Skeletal muscle tissue (tissue), 4 donors: ENCODE results near the gene DLG2. TPM values are rescaled to one million over a fixed set of nuclear protein-coding genes. Genes with fewer than 3 reads are reported as not detected.
"Not testable (repeated sequence)": the region's sequence is repeated elsewhere in the genome, so short reads cannot be mapped to it uniquely, and the experiment has no call there.

ENCODE experiments used
- H3K27ac ChIP-seq: one replicate; pipeline ENCODE4 v1.7.0; 2013; ENCODE audit warnings: mild to moderate bottlenecking, low read depth, low read length, inconsistent platforms
- H3K27me3 ChIP-seq, 3 donors: one replicate each; pipeline ENCODE4 v1.7.0; 2013; ENCODE audit warnings: low read length in 3 of 3; ENCODE audit not compliant: control insufficient read depth in 3 of 3, insufficient read depth in 3 of 3
- H3K36me3 ChIP-seq, 3 donors: one replicate each; pipeline ENCODE4 v1.7.0; 2013; ENCODE audit warnings: low read length in 3 of 3; ENCODE audit not compliant: control insufficient read depth in 3 of 3, insufficient read depth in 3 of 3
- H3K4me1 ChIP-seq, 3 donors: one replicate each; pipeline ENCODE4 v1.7.0; 2013; ENCODE audit warnings: low read length in 3 of 3, mild to moderate bottlenecking in 3 of 3; ENCODE audit not compliant: control insufficient read depth in 3 of 3, insufficient read depth in 3 of 3
- H3K4me3 ChIP-seq, 3 donors: one replicate each; pipeline ENCODE4 v1.7.0; 2013; ENCODE audit warnings: low read length in 3 of 3
- H3K9ac ChIP-seq, 3 donors: one replicate each; pipeline ENCODE4 v1.7.0; 2013; ENCODE audit warnings: low read length in 3 of 3, mild to moderate bottlenecking in 3 of 3, moderate library complexity in 2 of 3, low read depth in 1 of 3
- H3K9me3 ChIP-seq, 3 donors: one replicate each; pipeline ENCODE4 v1.7.0; 2013; ENCODE audit warnings: low read length in 3 of 3; ENCODE audit not compliant: control insufficient read depth in 3 of 3
- total RNA-seq: library from RNA; depleted of rRNA; stranded (reverse); fragments of >200 nt; gene quantifications from one replicate; pipeline ENCODE4 v1.2.3, GENCODE V29; 2014
- donor health status: Osteomylitis.

The DLG2 gene
- total RNA-seq, 1 donor from 2014 or later, result 18.3 TPM

DNA sequence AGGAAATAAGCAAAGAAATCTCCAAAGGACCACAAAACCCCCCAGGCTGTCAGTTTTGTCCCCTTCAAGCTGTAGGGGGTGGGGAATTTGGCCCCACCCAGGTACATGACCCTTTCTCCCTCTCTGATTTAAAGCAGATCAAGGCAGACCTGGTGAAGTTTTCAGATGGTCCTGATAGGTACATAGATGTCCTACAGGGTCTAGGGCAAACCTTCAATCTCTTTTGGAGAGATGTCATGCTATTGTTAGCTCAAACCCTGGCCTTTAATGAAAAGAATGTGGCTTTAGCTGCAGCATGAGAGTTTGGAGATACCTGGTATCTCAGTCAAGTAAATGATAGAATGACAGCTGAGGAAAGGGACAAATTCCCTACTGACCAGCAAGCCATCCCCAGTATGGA is 18.5 kb downstream of the DLG2 start:
- H3K27me3 ChIP-seq, H3K9me3 ChIP-seq, H3K9ac ChIP-seq, H3K4me3 ChIP-seq, H3K36me3 ChIP-seq, H3K4me1 ChIP-seq, H3K27ac ChIP-seq: not testable (repeated sequence)

DNA sequence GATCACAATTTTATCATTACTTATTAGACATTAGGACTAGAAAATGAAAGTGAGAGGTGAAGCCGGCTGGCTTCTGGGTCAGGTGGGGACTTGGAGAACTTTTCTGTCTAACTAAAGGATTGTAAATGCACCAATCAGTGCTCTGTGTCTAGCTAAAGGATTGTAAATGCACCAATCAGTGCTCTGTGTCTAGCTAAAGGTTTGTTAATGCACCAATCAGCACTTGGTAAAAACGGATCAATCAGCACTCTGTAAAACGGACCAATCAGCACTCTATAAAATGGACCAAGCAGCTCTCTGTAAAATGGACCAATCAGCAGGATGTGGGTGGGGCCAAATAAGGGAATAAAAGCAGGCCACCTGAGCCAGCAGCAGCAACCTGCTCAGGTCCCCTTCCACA is 20.9 kb downstream of the DLG2 start:
- H3K27me3 ChIP-seq, H3K9me3 ChIP-seq, H3K9ac ChIP-seq, H3K4me1 ChIP-seq, H3K4me3 ChIP-seq, H3K36me3 ChIP-seq, H3K27ac ChIP-seq: not testable (repeated sequence)

DNA sequence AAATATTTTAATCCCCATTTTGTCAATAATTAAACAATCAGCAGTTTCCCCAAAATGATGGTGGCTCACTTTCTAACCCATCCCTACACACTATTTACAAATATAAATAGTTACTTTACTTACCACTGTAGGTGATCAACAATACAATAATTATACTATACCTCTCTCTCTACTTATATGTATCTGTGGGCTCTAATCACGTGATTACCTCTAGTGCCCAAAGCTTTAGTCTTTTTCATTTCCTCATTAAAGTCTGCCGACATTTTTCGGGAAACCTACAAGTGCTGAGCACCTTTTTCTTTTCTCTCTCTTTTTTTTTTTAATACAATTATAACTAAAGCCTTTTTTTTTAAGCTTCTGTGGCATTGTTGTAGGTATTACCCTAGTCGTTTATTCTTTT is 23.9 kb downstream of the DLG2 start:
- Histone ChIP-seq H3K27me3 (no peaks in the 10 kb centered on the region), H3K9ac (no peak overlapping the region), H3K4me3 (no peak overlapping the region), H3K4me1 (no peaks in the 10 kb centered on the region), H3K36me3 (no peaks in the 10 kb centered on the region), H3K27ac (no peak overlapping the region), H3K9me3 (no peaks in the 10 kb centered on the region)

DNA sequence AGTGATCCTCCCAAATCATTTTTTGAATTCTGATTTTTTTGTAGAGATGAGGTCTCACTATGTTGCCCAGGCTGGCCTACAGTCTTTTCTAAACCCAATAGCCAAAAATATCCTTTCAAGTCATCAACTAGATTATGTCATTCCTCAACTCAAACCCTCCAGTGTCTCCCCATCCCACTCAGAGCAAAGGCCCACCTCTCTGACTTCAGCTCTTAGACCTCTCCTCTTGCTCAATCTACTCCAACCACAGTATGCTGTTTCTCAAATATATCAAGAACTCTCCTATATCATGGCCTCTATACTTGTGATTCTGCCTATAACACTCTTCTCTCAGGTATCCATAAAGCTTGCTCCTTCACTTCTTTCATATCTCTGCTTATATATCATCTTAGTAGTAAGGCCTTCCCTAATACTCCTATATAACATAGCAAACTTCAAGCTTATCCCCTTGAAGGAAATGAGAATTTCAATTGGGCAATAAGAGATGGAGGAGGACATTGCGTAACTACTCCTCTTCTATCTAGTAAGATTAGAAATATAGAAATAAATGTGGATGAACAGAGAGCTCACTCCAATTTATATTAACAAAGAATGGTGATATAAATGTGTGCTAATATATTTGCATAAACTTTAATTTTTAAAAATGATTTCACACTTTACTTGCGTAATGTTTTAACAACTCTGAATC is 24.5 kb downstream of the DLG2 start:
- H3K4me1 ChIP-seq, result no peaks in the 10 kb centered on the region
- no peaks in the 10 kb centered on the region for H3K27me3 ChIP-seq
- no peak overlapping the region for H3K9ac ChIP-seq
- H3K36me3 ChIP-seq, result no peaks in the 10 kb centered on the region
- no peak overlapping the region for H3K4me3 ChIP-seq
- no peak overlapping the region for H3K27ac ChIP-seq
- no peaks in the 10 kb centered on the region for H3K9me3 ChIP-seq

DNA sequence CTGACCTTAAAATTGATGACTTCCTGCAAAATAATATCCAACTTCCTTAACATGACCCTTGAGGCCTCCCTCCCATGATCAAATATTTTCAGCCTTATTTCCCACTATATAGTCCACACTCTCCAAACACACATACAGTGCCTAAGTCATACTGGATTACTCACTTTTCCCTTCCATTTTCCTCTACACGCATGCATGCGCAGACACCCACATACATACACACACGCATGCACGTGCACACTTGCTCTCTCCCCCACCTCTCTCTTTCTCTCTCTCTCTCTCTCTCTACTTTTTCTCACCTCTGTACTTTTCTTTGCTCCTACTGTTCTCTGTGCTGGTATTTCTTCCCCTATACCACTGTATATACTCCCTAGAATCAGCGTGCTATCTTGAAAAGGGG is 28.1 kb downstream of the DLG2 start:
- H3K36me3 ChIP-seq, result no peaks in the 10 kb centered on the region
- no peak overlapping the region for H3K27ac ChIP-seq
- no peaks in the 10 kb centered on the region for H3K27me3 ChIP-seq
- H3K4me3 ChIP-seq, result no peak overlapping the region
- H3K4me1 ChIP-seq, result no peaks in the 10 kb centered on the region
- H3K9ac ChIP-seq, result no peak overlapping the region
- H3K9me3 ChIP-seq, result no peaks in the 10 kb centered on the region

DNA sequence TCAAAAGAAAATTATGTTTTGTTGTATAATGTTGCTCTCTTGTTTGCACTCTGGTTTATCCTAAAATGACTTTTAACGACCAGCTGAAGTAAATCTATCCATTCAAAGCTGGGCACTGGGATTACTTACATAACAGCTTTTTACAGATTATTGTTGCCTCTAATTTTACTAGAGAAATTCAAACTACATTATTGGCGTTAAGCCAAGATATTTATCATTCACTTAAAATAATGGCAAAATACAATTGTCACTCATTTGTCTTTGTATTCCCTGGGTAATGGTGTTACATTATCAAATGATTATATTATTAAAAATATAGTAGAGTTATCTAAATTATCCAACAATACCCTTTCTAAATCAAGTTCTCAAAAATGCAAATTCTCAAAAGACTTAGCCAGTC is 30.3 kb downstream of the DLG2 start:
- Histone ChIP-seq H3K36me3 (no peaks in the 10 kb centered on the region), H3K4me1 (no peaks in the 10 kb centered on the region), H3K27ac (no peak overlapping the region), H3K27me3 (no peaks in the 10 kb centered on the region), H3K4me3 (no peak overlapping the region), H3K9me3 (no peaks in the 10 kb centered on the region), H3K9ac (no peak overlapping the region)

DNA sequence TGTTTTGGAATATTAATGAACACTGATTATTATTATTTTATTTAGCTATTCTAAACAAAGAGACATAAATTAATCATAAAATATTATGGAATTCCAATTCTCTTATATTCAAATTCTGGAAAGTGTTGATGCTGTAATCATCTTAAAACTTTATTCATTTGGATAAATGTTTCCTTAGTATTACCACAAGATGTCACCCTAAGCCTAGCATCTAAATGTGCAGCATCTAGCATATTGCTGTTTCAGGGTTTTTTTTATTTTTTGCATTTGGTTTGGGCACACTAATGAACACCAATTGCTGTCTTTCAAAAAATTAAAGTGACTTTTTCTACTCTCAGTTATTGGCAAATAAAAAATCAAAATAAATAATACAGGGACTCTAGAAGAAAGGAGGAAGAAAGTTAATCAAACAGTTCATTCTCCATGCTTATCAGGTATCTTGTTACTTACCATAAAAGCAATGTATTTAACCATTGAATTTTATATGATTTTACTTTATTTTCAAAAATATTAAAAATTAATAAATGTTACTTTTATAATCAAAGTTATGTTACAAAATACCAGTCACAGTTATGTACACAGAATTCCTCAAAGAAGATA is 31.8 kb downstream of the DLG2 start:
- Histone ChIP-seq H3K4me3 (no peak overlapping the region), H3K4me1 (no peaks in the 10 kb centered on the region), H3K36me3 (no peaks in the 10 kb centered on the region), H3K27me3 (no peaks in the 10 kb centered on the region), H3K9ac (no peak overlapping the region), H3K27ac (no peak overlapping the region), H3K9me3 (no peaks in the 10 kb centered on the region)

DNA sequence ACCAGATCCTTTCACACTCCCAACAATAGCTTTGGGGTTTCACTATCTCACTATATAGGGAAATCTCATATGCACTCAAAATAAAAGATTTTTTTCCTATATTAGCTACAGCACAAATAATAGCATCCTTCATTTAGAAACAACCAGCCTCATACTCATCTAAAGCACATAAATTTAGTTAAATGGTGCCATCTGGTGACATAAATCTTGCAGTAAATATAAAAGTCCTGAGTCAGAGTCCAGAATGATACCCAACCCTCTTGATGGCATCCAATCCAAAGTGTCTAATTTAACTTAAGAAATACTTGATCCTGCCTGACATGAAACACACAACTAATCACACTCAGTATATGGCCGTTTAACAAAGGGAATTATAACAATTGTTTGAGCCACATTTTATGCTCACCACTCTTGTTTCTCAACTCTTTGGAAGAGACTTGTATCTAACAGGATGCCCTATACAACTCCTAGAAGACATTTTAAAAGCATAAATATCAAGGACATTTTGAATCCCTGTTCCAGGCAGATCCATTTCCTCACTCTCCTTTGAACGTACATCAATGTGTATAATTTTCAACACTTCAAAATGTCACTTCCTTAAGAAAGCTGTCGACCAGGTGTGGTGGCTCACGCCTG is 36.2 kb downstream of the DLG2 start:
- Histone ChIP-seq H3K27me3 (no peaks in the 10 kb centered on the region), H3K4me1 (no peaks in the 10 kb centered on the region), H3K36me3 (no peaks in the 10 kb centered on the region), H3K9ac (no peak overlapping the region), H3K4me3 (no peak overlapping the region), H3K27ac (no peak overlapping the region), H3K9me3 (no peaks in the 10 kb centered on the region)

DNA sequence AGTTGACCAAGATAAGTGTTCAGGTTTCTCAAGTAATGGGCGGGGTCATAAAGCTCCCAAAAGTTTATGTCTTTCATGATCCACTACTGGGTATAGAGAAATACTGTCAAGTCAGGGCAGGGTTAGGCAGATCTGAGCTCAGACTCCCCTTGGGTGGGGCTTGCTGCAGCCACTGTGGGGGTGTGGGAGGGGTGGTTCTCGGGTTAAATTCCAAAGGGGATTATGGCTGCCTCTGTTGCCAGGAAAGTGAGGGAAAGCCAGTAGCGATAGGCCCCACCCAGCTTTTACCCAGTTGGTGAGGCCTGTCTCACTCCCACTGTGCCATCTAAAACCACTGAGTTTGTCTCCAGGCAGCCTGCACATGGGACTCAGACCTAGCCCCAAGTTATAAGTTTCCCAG is 37.8 kb downstream of the DLG2 start:
- H3K4me1 ChIP-seq, result no peaks in the 10 kb centered on the region

DNA sequence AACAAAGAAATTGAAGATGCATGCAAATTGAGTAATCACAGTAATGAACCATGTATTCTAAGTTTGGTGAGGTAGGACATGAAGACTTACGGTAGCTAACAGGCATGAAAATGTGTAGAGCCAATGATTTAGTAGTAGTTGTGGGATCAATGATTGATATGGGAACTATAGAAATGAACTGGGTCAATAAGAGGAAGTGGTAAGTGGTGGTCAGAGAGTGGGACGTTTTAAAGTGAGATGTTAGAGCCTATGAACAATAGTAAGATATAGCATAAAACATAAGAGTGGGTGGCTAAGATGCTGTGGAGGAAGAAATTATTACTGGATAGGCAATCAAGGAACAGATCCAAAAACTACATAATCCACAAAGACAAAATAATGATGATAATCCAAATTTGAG is 45.0 kb downstream of the DLG2 start:
- Histone ChIP-seq H3K4me1 (no peaks in the 10 kb centered on the region), H3K9me3 (no peaks in the 10 kb centered on the region), H3K4me3 (no peak overlapping the region), H3K36me3 (no peaks in the 10 kb centered on the region), H3K9ac (no peak overlapping the region), H3K27me3 (no peaks in the 10 kb centered on the region), H3K27ac (no peak overlapping the region)

More for the DNA sequence above, 37.8 kb downstream of the DLG2 start:
- Histone ChIP-seq H3K4me3 (no peak overlapping the region), H3K36me3 (no peaks in the 10 kb centered on the region), H3K9me3 (no peaks in the 10 kb centered on the region), H3K27me3 (no peaks in the 10 kb centered on the region), H3K27ac (no peak overlapping the region), H3K9ac (no peak overlapping the region)
